Erythroblast (primary cell): ENCODE measurements around the gene RGS1.
A peak's percentile ranks its signal among the peaks of the same experiment; 100 is the strongest.

ENCODE experiments used
- DNase-seq, 2 experiments: peaks; one replicate each; lab custom pipeline; 2025; lab: John Stamatoyannopoulos, UW
- GATA1 ChIP-seq: IDR thresholded peaks from 2 replicates; pipeline ENCODE4 v1.6.1; 2011; ENCODE audit warnings: low read depth, mild to moderate bottlenecking, control low read depth, low read length, moderate library complexity
- POLR2A ChIP-seq: IDR thresholded peaks from 2 replicates; pipeline ENCODE4 v1.6.1; 2011; ENCODE audit warnings: mild to moderate bottlenecking, low read length

Gene RGS1

DNA sequence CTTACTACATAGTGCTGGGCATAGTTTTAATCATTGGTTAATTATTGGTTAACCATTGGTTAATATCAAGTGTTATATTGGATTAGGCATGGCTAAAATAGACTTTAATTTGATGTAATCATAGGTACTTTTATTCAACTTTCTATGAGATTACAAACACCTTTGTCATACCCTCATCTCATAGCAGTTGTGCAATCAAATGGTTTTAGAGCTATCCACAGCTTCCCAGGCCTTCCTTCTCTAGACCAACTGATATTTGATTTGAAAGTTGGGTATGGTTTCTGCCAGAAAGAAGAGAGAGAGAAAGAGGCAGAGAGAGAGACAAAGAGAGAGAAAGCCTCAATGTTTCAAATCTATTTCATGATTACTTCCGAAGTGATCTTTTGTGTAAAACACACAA, 9.6 kb upstream of the RGS1 start:
- TF ChIP-seq GATA1 (no peak), POLR2A (no peak)
- no peak for DNase-seq

DNA sequence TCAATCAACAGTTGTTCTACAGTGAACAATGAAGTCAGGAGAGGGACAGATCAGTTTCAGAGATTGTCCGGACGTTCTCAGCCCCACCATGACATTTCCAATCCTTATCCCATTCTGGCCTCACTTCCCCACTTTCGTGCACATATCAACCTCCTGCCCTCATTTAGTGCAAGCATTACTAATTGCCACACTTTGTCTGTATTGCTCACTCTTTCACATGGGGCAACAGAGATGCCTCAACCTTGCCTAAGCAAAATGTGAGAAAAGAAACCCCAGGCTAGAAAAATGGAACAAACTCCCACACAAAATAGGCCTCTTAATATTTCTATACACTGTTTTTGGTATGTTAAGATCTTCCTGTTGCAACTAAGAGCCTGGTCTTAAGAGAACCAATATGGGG, 8.9 kb upstream of the RGS1 start:
- no peak for DNase-seq
- TF ChIP-seq POLR2A (no peak), GATA1 (no peak)

DNA sequence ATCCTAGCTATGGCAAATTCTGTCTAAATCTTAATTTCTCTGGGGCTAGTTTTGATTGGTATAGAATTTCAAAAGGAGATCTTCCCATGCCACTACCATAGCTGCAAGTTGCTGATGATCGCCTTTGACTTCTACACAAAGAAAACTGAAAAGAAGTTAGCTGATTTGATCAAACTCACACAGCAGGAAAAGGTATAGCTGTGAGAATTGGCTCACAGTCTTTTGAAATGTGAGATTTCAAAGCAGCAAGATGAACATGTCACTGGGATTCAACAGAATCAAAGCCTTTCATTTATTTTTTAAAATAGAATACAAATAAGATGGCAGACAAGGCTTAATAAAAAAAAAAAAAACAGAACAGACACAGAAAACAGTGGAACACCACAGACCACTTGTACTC, 7.5 kb upstream of the RGS1 start:
- TF ChIP-seq POLR2A (no peak), GATA1 (no peak)
- no peak for DNase-seq

DNA sequence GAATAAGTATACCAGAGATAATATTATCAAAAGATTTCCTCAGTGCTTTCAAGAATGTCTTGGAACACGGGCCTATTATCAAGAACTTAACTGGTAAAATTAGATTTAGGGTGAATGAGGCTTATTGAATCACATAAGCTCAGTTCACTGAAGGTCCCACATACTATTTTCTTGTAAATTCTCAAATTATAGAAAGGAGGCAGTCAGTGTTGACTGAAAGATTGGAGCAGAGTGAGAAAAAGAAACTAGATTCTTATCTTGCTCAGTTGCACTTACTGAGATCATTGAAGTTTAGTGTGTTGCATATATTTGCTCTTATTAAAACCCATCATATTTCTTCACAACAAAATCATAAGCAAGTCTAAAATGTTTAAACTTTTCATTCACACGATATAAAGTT, 3.9 kb upstream of the RGS1 start:
- no peak for DNase-seq
- no peak for TF ChIP-seq POLR2A
- TF ChIP-seq GATA1 = no peak

DNA sequence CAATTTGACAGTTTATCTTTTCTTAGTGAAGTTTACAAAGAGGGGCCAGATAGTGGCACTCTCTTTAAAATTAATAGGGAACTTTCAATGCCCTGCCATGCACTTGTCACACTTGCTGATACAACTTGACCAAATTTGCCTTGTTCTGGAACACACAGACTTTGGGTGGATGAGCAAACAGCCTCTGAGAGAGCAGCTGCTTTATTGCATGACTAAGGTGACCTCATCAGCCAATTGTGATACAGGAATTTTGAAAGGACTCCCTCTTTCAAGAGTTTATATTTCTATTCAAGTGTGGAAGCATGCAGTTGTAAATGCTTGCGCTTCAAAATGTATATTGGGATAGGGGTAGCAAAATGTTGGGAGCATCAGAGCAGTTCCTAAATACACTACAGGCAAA, 2.1 kb upstream of the RGS1 start:
- no peak for DNase-seq
- TF ChIP-seq POLR2A (no peak), GATA1 (no peak)

DNA sequence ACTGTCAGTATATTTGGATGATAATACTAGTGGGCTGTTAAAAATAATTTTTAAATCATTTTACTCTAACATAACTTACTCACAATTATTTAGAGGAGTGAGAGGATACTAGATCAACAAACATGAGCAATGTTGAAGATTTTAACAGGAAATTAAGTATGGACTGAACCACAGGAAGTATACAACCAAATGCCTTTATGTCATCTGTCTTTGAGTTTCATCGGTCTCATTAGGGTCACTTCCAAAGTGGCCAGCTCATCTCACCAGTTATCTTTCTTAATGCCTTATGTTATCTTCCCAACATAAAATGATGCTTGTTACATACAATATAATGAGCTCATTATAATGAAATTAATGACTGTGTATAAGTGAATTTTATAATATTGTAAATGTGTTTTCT, 1.5 kb upstream of the RGS1 start:
- TF ChIP-seq POLR2A = no peak
- no peak for TF ChIP-seq GATA1

DNA sequence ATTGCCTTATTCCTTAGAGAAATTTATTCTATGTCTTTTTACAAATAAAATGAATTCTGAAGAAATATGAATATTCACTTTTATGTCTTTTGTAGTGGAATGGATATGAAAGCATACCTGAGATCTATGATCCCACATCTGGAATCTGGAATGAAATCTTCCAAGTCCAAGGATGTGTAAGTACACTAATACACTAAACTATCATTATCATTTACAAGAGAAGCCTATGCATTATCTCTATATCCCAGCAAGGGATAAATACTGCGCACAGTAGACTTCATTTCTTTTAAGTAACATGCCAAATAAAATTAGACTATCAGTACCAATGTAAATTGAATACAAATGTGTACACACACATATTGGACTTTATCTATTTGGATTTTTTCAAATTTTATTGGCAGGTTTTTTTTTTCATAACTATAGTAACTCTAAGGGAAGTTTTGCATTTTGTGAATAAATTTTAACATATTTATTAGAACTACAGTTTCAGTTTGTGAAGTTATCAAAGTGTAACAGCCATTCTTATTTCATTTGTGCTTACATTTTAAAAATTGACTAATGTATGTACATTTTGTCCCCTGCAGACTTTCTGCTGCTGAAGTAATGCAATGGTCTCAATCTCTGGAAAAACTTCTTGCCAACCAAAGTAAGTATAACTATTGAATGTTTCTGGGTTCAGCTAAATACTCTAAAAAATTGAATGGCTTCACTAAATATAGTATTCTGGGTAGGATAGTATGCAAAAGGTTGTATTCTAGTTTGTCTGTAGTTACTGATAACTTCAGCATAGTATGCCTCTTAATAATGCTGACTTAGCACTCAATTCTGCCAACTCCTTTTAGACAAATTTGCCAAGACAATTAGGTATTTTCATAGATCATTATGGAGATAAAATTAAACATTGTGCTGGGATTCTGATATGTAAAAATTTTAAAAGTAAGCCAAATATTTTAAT, 894 bp downstream of the RGS1 start:
- no peak for DNase-seq
- TF ChIP-seq GATA1 (no peak), POLR2A (peak; percentile 30)

More for the DNA sequence above, 1.5 kb upstream of the RGS1 start:
- DNase-seq = no peak

DNA sequence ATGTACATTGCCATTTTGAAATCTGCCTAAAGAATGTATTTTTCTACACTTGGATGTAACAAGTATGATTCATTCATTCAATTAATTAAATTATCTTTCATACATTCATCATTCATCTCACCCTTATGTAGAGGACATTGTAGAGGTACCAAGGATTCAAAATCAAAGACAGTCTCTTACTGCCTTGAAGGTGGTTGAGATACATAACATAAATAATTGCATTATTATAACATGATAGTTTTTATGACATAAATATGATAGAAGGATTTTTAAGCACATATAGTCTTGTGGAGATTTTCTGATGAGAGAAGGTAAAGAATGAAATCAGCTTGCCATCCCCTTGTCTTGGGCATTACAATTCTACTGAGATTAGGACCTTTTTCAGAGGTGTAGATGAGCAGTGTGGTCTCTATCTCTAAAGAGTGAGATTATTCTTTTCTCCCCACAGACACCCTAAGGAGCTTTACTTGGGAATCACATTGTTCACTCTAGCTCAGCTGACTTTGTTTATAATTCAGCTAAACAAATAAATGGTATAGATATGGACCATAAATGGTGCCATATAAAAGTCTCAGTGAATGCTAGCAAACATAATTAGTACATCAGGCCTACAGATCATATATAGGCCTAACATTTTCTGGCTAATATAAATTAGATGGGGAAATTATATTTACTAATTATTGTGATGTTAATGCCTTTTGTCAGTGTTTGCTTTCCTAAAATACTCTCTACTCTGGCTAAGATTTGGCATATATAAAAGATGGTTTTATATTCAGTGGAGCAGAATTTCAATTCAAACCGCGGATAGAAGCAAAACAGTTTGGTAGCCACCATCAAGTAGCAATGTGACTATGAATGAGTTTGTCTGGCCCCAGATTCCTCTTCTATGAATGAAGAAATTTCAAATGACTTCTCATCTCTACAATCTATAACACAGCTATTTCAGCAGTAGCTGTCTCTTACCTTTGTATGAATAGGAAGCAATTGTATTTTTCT, 1.9 kb downstream of the RGS1 start:
- DNase-seq = no peak
- TF ChIP-seq GATA1 = no peak
- TF ChIP-seq POLR2A = no peak

DNA sequence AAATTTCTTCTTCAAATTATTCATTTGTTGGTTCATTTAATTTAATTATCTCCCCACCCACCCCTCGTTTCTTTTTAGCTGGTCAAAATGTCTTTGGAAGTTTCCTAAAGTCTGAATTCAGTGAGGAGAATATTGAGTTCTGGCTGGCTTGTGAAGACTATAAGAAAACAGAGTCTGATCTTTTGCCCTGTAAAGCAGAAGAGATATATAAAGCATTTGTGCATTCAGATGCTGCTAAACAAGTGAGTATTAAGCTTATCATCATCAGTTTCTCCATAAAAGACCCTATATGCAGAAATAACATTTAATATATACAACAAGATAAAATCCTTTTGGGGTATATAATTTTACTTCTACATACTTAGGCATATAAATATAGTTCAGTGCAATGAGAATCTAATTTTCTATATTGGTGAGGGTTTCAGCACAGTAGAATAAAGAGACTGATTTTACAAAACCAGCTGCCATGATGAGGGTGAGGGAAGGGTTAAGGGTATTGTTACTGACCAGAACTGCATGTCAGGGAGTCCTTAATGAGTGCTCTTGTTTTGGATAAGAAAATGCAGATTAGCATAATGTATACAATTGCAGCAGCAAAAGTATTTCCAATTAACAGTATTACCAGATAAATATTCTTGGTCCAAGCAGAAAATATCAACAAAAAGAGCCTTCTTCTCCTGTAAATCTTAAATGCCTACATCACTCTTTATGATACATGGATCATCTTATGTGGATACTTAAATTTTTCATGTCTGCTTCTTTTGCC, 2.8 kb downstream of the RGS1 start:
- TF ChIP-seq POLR2A (no peak), GATA1 (no peak)
- no peak for DNase-seq

DNA sequence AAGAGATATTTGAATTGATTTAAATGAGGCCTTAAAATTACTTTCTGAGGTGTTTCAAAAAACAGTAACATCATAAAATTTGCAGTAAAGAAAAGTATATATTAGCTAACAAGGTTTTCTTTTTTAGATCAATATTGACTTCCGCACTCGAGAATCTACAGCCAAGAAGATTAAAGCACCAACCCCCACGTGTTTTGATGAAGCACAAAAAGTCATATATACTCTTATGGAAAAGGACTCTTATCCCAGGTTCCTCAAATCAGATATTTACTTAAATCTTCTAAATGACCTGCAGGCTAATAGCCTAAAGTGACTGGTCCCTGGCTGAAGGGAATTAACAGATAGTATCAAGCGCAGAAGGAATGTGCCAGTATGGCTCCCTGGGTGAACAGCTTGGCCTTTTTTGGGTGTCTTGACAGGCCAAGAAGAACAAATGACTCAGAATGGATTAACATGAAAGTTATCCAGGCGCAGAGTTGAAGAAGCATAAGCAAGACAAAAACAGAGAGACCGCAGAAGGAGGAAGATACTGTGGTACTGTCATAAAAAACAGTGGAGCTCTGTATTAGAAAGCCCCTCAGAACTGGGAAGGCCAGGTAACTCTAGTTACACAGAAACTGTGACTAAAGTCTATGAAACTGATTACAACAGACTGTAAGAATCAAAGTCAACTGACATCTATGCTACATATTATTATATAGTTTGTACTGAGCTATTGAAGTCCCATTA, 3.6 kb downstream of the RGS1 start:
- TF ChIP-seq POLR2A (no peak), GATA1 (no peak)
- DNase-seq = no peak

DNA sequence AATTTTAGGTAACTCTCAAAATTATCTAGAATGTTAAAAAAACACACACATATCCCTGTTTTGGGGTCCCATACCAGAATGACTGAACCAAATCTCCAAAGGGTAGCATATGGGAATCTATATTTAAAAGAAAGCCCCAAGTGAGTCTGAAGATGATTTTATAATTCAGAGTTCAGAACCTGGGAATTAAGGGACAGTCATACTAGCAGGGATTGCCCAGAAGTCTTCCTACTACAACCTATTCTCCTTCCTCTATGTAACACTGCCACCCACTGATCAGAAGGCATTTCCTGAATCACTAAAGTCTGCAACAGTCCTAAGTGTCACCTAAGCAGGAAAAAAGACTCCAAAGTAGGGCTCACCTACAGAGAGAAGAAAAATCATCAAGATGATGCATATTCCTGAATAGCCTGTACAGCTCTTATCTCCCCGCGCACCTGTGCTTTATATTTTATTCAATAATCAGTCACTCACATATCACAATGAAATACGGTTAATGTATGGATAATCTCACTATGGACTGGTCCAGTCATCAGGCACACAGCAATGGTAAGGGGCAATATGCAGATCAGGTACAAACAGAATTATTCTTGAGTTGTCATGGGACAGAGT, 4.9 kb downstream of the RGS1 start:
- TF ChIP-seq POLR2A = peak; percentile 59
- no peak for TF ChIP-seq GATA1
- DNase-seq = no peak
